ENCODE data around the gene DDX11.
"Not testable (repeated sequence)": the region's sequence is repeated elsewhere in the genome, so short reads cannot be mapped to it uniquely, and the experiment has no call there.

DDX11 gene

DNA sequence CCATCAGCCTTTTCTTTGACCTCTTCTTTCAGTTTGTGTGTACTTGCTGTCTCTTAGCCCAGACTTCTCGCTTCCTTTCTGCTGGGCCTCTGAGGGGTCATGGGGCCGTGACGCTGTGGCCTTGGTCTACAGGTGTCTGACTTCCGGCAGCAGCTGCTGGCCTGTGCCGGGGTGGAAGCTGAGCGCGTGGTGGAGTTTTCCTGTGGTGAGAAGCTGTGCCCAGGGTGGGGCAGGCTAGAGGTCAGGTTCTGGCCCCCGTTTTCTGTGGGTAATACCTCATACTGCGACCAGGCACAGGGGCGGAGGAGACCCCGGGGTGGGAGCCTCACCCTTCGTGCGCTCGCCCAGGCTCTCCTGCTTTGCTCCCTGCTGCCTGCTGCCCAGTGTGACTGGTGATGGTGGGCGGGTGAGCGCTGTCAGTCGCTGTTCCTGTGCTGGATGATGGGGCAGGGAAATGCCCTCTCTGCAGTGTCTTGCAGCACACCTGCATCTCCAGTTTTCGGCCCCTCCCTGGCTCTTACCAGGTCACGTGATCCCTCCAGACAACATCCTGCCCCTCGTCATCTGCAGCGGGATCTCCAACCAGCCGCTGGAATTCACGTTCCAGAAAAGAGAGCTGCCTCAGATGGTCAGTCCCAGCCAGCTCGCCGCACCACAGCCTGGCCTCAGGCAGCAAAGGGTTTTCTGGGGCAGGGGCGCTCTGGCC is 27.0 kb downstream of the DDX11 start:
- not testable (repeated sequence) for DNase-seq

DNA sequence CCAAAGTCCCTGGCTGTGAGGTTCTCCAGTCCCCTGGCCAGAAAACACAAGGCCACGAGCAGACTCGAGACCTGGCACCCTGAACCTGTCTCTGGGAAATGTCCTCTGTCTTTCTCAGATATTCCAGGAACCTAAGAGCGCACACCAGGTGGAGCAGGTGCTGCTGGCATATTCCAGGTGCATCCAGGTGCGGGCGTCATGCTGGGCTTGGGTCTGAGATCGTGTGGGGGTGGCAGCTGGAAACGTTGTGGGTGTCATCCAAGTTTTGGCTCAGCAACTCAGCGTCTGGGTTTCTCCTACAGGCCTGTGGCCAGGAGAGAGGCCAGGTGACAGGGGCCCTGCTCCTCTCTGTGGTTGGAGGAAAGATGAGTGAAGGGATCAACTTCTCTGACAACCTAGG is 28.5 kb downstream of the DDX11 start:
- DNase-seq, result not testable (repeated sequence)

DNA sequence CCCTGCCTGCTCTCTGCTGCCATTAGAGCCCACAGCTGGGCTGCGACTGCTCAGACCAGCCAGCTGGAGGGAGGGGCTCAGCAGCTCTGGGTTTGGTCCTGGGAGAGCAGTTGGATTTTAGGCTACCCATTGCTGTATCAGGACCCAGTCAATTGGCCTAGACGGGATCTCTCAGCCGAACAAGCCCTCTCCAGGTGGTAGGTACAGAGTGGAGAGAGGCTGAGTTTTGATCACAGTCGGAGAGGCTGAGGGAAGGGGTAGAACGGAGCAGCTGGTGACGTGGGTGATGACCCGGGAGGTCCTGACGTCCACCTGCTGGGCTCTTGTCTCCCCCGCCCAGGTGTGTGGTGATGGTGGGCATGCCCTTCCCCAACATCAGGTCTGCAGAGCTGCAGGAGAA is 28.9 kb downstream of the DDX11 start:
- DNase-seq, result not testable (repeated sequence)

DNA sequence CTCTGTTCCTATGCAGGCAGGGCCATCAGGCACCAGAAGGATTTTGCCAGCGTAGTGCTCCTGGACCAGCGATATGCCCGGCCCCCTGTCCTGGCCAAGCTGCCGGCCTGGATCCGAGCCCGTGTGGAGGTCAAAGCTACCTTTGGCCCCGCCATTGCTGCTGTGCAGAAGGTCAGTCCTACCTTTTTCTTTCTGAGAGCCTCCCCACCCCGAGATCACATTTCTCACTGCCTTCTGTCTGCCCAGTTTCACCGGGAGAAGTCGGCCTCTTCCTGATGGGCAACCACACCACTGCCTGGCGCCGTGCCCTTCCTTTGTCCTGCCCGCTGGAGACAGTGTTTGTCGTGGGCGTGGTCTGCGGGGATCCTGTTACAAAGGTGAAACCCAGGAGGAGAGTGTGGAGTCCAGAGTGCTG is 29.9 kb downstream of the DDX11 start:
- not testable (repeated sequence) for DNase-seq

DNA sequence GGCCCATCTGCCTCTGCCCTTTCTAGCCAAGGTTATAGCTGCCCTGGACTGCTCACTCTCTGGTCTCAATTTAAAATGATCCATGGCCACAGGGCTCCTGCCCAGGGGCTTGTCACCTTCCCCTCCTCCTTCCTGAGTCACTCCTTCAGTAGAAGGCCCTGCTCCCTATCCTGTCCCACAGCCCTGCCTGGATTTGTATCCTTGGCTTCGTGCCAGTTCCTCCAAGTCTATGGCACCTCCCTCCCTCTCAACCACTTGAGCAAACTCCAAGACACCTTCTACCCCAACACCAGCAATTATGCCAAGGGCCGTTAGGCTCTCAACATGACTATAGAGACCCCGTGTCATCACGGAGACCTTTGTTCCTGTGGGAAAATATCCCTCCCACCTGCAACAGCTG is 30.6 kb downstream of the DDX11 start:
- DNase-seq, result not testable (repeated sequence)

DNA sequence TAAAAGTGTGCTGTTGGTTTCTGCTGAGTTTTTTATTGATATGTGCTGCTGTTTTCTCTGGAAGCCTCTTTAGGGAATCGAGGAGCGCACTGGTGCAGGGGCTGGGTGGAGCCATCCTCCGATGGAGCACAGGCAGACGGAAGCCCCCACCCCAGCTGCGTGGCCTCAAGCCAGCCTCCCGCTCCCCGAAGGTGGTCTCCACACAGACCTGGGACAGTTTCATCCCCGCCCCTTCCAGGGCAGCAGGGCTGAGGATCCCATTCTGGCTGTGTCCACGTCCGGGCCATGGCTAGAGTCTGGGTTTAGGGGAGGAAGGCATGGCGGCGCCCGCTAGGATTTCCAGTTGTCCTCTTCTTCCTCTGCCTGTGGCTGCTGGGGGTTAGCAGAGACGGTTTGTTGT is 31.1 kb downstream of the DDX11 start:
- DNase-seq, result not testable (repeated sequence)

DNA sequence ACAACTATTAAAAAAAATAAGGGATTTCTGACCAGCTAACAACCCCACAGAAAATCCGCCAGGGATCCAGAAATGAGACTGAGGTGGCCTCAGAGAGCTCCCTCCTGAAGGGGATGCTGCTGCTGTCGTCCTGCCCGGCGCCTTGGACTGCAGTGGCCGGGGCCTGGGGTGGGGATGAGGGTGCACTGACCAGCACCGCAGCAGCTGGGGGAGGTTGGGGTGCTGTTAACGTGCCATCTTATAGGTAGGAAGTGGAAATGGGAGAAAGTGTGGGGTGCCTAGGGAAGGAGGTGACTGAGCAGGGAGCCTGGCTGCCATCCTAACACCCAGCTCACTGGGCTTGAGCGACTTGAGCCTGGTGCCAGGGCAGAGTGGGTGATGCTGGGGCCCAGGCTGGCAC is 32.0 kb downstream of the DDX11 start:
- no peak for DNase-seq

DNA sequence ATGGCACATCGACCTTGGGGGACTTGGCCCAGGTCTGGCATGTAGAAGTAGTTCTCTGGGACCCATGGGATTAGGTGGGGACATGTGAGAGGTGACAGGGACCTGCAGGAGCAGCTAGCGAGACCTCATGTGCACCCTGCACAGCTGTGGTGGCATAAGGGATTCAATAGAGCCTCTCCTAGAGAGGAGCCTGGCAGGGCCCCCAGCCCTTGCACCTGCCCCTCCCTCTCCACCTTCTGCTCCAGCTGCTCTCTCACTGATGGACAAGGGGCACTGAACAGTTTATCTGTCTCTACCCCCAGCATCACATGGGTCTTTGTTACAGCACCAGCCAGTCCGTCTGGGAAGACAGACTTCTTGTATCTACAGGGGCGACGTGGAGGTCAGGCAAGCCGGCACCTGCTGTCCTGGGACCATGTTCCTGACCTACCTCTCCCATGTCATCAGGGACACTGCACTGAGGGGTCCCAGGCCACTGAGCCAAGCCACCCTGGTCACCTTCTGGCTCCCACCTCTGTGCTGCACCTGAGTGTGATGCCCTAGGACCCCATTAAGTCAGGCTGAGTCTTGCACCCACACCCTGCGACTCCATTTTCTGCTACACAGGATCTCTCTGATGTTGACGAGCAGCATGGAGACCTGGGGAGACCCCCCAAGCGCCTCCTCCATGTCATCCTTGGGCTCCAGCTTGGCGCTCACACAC is 32.6 kb downstream of the DDX11 start:
- DNase-seq, result no peak

DNA sequence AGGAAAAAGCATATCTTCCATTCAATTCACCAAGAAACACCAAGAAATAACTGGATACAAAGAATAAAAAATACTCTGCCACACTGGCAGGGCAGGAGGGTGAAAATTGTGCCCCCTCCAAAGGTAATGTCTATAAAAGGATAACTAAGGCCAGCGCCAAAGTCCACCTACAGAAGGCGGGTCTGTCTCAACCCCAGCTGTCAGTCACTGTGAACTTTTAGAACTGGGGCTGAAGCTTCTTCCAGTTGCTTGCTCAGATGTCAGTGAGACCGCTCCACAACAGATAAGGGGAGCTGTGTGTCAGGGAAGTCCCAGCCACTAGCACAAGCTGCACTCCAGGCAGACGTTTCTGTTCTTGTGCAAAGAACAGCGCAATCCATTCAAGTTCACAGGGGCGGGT is 36.1 kb downstream of the DDX11 start:
- not testable (repeated sequence) for DNase-seq

DNA sequence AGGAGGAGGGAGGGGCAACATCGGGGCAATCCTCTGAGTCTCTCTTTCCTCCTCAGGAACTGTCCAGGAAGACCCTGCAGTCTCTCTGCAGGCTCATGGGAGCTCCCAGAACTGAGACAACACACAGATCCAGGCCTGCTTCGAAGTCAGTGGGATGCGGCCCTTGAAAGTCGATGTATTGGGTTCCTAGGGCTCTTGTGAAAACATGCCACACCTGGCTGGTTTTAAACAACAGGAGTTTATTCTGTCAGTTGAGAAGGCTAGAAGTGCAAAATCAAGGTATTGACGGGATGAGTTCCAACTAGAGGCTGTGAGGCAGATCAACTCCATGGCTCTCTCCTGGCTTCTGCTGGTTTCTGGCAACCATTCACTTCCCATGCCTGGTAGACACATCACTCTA is 36.6 kb downstream of the DDX11 start:
- not testable (repeated sequence) for DNase-seq

DNA sequence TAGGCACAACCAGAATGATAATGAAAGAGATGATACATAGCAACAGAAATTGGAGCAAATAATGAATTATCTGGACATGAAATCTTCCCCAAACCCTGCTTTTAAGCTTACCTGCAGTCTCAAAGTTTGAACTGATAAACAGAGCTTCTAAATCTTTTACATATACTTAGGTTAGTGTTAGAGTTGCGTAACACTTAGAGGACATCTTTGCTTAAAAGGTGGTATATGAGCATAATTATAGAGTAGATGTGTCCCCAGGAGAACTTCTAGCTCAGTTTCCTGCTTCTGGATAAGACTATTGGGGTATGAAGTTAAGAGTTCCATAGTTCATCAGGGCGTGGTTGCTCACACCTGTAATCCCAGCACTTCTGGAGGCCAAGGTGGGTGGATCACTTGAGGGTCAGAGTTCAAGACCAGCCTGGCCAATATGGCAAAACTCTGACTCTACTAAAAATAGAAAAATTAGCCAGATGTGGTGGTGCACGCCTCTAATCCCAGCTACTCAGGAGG is 41.5 kb downstream of the DDX11 start:
- DNase-seq, result not testable (repeated sequence)

DNA sequence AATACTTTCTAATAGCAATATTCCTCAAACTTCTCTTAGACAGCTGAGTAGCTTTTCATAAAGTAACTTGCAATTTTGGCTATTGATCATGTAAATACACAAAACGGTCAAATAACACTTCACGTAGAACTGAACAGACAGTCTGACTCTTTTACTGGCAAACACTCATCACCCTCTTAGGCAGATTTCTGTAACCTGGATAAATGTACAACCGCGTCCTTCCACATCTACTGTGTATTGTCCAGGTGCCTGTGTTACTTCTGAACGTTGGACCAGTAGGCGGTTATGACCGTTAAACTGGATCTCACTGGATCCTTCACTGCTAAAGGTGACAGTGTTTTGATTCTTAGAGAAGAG is 43.2 kb downstream of the DDX11 start:
- DNase-seq, result not testable (repeated sequence)

DNA sequence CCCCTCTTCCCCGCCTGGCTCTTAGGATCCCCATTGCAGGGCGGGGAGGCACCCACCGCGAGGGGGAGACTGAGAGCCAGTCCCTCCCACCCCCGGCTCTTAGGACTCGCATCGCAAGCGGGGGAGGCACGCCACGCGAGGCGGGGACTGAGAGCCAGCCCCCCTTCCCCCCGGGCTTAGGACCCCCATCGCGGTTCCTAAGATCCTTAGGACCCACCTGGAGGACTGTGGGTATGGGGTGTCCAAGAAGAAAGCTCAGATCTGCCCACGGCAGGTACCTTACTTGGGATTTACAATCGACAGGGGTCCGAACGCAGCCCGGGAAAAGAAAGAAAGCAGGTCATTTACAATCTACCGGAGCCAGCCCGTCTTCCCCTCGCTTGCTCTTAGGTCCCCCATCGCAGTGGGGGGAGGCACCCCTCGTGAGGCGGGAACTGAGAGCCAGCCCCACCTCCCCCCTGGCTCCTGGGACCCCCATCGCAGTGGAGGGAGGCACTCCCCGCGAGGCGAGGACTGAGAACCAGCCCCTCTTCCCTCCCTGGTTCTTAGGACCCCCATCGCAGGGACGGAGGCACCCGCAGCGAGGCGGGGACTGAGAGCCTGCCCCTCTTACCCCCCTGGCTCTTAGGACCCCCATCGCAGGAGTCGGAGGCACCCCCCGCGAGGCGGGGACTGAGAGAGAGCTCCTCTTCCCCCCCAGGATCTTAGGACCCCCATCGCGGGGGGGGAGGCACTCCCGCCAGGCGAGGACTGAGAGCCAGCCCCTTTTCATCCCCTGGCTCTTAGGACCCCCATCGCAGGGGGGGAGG is 43.7 kb downstream of the DDX11 start:
- peak; percentile 13 for DNase-seq

DNA sequence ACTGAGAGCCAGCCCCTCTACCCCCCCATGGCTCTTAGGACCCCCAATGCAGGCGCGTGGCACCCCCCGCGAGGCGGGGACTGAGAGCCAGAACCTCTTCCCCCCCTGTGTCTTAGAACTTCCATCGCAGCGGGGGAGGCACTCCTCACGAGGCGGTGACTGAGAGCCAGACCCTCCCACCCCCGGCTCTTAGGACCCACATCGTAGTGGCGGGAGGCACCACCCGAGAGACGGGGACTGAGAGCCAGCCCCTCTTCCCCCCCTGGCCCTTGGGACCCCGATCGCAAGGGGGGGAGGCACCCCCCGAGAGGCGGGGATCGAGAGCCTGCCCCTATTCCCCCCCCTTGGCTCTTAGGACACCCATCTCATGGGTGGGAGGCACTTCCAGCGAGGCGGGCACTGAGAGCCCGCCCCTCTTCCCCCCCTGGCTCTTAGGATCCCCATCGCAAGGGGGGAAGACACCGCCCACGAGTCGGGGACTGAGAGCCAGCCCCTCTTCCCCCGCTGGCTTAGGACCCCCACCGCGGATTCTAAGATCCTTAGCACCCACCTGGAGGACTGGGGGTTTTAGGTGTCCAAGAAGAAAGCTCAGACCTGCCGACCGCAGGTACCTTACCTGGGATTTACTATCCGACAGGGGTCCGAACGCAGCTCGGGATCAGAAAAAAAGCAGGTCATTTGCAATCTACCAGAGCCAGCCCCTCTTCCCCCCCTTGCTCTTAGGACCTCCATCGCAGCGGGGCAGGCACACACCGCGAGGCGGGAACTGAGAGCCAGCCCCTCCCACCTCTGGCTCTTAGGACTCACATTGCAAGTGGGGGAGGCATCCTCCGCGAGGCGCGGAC is 44.9 kb downstream of the DDX11 start:
- DNase-seq, result no peak

DNA sequence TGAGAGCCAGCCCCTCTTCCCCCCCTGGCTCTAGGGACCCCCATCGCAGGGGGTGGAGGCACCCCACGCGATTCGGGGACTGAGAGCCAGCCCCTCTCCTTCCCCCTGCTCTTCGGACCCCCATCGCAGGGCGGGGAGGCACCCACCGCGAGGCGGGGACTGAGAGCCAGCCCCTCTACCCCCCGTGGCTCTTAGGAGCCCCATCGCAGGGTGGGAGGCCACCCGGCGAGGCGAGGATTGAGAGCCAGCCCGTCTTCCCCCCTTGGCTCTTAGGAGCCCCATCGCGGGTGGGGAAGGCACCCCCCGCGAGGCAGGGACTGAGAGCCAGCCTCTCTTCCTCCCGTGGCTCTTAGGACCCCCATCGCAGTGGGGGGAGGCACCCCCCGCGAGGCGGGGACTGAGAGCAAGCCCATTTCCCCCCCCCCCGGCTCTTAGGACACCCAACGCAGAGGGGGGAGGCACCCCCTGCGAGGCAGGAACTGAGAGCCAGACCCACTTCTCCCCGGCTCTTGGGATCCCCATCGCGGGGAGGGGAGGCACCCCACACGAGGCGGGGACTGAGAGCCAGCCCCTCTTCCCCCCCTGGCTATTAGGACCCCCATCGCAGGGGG is 45.6 kb downstream of the DDX11 start:
- DNase-seq, result no peak

DNA sequence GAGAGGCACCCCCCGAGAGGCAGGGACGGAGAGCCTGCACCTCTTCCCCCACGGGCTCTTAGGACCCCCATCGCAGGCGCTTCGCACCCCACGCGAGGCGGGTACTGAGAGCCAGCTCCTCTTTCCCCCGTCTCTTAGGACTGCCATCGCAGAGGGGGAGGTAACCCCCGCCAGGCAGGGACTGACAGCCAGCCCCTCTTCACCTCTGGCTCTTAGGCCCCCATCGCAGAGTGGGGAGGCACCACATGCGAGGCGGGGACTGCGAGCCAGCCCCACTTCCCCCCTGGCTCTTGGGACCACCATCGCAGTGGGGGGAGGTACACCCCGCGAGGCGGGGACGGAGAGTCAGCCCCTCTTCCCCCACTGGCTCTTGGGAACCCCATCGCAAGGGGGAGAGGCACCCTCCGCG is 46.1 kb downstream of the DDX11 start:
- no peak for DNase-seq

DNA sequence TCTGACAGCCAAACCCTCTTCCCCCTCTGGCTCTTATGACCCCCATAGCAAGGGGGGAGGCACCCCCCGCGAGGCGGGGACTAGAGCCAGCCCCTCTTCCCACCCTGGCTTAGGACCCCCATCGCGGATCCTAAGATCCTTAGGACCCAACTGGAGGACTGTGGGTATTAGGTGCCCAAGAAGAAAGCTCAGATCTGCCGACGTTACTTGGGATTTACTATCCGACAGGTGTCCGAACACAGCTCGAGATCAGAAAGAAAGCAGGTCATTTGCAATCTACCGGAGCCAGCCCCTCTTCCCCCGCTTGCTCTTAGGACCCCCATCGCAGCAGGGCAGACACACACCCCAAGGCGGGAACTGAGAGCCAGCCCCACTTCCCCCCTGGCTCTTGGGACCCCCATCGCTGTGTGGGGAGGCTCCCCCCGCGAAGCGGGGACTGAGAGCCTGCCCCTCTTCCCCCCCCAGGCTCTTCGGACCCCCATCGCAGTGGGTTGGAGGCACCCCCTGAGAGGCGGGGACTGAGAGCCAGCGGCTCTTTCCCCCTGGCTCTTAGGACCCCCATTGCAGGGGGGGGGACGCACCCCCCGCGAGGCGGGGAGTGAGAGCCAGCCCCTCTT is 46.8 kb downstream of the DDX11 start:
- DNase-seq, result no peak

DNA sequence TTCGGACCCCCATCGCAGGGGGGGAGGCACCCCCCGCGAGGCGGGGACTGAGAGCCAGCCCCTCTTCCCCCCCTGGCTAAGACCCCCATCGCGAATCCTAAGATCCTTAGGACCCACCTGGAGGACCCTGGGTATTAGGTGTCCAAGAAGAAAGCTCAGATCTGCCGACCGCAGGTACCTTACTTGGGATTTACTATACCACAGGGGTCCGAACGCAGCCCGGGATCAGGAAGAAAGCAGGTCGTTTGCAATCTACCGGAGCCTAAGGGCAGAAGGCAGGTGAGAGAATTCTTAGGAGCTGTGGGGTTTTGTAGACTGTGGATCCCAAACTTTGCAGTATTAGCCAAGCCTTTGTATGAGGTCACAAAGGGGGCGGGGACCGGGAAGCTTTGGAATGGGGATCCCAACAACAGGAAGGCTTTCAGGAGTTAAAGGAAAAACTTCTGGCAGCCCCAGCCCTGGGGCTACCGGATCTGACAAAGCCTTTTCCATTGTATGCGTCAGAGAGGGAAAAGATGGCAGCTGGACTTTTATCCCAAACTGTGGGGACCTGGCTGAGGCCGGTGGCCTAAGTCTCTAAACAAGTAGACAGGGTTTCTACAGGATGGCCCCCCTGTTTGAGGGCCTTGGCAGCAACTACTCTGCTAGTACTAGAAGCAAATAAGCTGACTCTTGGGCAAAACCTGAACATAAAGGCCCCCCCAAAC is 47.5 kb downstream of the DDX11 start:
- DNase-seq, result not testable (repeated sequence)

DNA sequence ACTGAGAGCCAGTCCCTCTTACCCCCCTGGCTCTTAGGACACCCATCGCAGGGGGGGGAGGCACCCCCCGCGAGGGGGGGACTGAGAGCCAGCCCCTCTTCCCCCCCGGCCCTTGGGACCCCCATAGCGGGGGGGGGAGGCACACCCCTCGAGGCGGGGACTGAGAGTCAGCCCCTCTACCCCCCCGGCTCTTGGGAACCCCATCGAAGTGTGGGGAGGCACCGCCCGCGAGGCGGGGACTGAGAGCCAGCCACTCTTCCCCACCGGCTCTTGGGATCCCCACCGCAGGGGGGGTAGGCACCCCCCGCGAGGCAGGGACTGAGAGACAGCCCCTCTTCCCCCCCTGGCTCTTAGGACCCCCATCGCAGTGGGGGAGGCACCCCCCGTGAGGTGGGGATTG is 48.8 kb downstream of the DDX11 start:
- no peak for DNase-seq

DNA sequence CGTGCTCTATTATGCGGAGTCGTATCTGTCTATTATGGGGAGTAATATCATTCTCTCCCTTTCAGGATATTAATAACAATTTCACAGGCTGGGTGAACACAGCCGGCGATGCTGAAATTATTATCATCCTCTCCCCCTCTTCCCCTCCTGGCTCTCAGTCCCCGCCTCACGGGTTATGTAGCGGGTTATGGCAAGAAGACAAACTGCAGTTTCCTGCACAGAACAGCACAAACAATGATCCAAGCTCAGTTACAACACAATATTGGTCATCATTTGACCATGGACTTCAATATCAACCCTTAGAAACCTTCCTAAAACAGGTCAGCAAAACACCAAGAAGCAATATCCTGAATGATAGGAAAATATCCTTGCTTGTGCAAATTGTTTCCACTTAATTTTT is 50.5 kb downstream of the DDX11 start:
- DNase-seq, result not testable (repeated sequence)

DNA sequence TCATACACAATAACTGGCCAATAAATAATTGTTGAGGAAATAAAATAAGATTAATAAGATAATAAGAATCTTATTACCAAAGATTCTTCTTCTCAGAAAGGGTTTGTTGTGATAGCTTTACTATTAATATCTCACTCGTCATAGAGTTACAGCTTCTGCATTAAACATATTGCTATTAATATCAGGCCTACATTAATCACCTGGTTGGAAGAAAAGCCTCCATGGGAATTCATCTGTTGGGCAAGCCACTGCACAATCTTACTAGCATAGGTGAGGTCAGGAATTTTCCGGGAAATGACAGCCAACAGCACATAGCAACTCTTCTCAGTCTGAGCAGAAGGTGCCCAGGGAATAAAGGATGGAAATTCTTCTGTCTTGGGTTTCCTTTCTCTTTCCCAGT is 51.5 kb downstream of the DDX11 start:
- DNase-seq, result not testable (repeated sequence)

Measured in inflammatory macrophage treated with lipopolysaccharide for 4 hours (primary cell).